HepG2 (cell line): ENCODE data around the gene CPNE5. TPM values are rescaled to one million over a fixed set of nuclear protein-coding genes. Genes with fewer than 3 reads are reported as not detected.

Experiments used
- ATAC-seq: fragments of 200-7000 bp; cut with Tn5 transposase; 3 replicates; pipeline ENCODE4 v1.9.1; 2020; ENCODE audit warnings: mild to moderate bottlenecking, moderate library complexity
- BruUV-seq: library from RNA; stranded (reverse); fragments of 400-500 nt; replicated peaks from 2 replicates; lab custom pipeline; 2021; lab: Mats Ljungman, UMichigan
- CTCF ChIA-PET: fragments of 300-600 bp; formaldehyde crosslinking; extraction: SDS; loops from one replicate; lab custom pipeline; 2021; ENCODE audit warnings: low total read pairs, inconsistent platforms, low intra/inter-chr PET ratio; lab: Yijun Ruan, JAX
- POLR2A ChIA-PET: fragments of 350-600 bp; sonication (Branson Sonifier 250); formaldehyde crosslinking; loops from one replicate; lab custom pipeline; 2020; ENCODE audit warnings: antibody characterized with exemption, inconsistent platforms; lab: Yijun Ruan, JAX
- DNase-seq: peaks from one replicate; pipeline ENCODE4 v3.0.0-alpha.2; 2015; ENCODE audit warnings: low spot score
- FAIRE-seq: peaks from 3 replicates; lab custom pipeline; 2011; peaks lifted over from hg19 to GRCh38; lab: Jason Lieb, UNC
- H2AFZ ChIP-seq: one replicate; pipeline ENCODE4 v1.6.1; 2011; ENCODE audit warnings: low read length, inconsistent platforms
- H3K27ac ChIP-seq: fragments of 300-600 bp; 3 replicates; pipeline ENCODE4 v1.8.0; 2011; ENCODE audit warnings: mixed run types, mild to moderate bottlenecking, mixed read lengths, low read length, inconsistent platforms; ENCODE audit not compliant: insufficient read depth; ENCODE audit errors: extremely low read length
- H3K27me3 ChIP-seq, 2 experiments: fragments of 200-600 bp in 1 of 2; 2 replicates in 1 of 2; 3 replicates in 1 of 2; pipeline versions ENCODE4 v1.6.0 to v1.8.0; 2011; ENCODE audit warnings: low read length in 2 of 2, mild to moderate bottlenecking in 2 of 2, moderate library complexity in 2 of 2, inconsistent platforms in 1 of 2; ENCODE audit not compliant: insufficient read depth in 2 of 2, control insufficient read depth in 1 of 2
- H3K36me3 ChIP-seq, 2 experiments: fragments of 200-600 bp in 1 of 2; replicated peaks in 1 of 2; 2 replicates in 1 of 2; 3 replicates in 1 of 2; pipeline versions ENCODE4 v1.5.1 to v1.8.0; 2011; ENCODE audit warnings: low read length in 2 of 2, inconsistent platforms in 1 of 2; ENCODE audit not compliant: insufficient read depth in 2 of 2, control insufficient read depth in 1 of 2
- H3K4me1 ChIP-seq: 2 replicates; pipeline ENCODE4 v1.5.1; 2012; ENCODE audit warnings: low read length, inconsistent platforms; ENCODE audit not compliant: insufficient read depth
- H3K4me2 ChIP-seq: 2 replicates; pipeline ENCODE4 v1.6.0; 2011; ENCODE audit warnings: low read depth, low read length, inconsistent platforms
- H3K4me3 ChIP-seq, 3 experiments: fragments of 200-600 bp in 1 of 3; sonication (generic), shearing (Covaris generic) in 1 of 3; replicated peaks in 1 of 3; 2 replicates each; pipeline ENCODE4 v1.5.1; 2011 to 2016; ENCODE audit warnings: low read length in 3 of 3, inconsistent platforms in 2 of 3, low read depth in 2 of 3, mild to moderate bottlenecking in 2 of 3, control low read depth in 1 of 3, mixed read lengths in 1 of 3; ENCODE audit not compliant: insufficient read depth in 1 of 3
- H3K79me2 ChIP-seq: one replicate; pipeline ENCODE4 v1.6.1; 2011; ENCODE audit warnings: low read length, inconsistent platforms; ENCODE audit not compliant: insufficient read depth
- H3K9ac ChIP-seq: 2 replicates; pipeline ENCODE4 v1.6.0; 2011; ENCODE audit warnings: mild to moderate bottlenecking, low read depth, low read length, inconsistent platforms; ENCODE audit not compliant: insufficient read depth
- H3K9me3 ChIP-seq: 2 replicates; pipeline ENCODE4 v1.5.1; 2012; ENCODE audit warnings: mild to moderate bottlenecking, low read length
- H4K20me1 ChIP-seq: 2 replicates; pipeline ENCODE4 v1.6.0; 2011; ENCODE audit warnings: inconsistent platforms, mild to moderate bottlenecking, low read length, moderate library complexity; ENCODE audit not compliant: insufficient read depth
- BCL3 ChIP-seq: sonication (generic); formaldehyde crosslinking; IDR thresholded peaks from 2 replicates; pipeline ENCODE4 v1.5.1; 2020; ENCODE audit warnings: mild to moderate bottlenecking, missing genetic modification reagents, moderate library complexity
- BCL6 ChIP-seq: IDR thresholded peaks from 2 replicates; pipeline ENCODE4 v1.6.1; 2016; ENCODE audit warnings: missing genetic modification reagents, missing compliant biosample characterization
- CREBL2 ChIP-seq: sonication (generic); formaldehyde crosslinking; IDR thresholded peaks from 2 replicates; pipeline ENCODE4 v1.8.1; 2023; ENCODE audit warnings: missing genetic modification reagents, mild to moderate bottlenecking, borderline replicate concordance
- FOSL2 ChIP-seq: sonication (generic); formaldehyde crosslinking; IDR thresholded peaks from 2 replicates; pipeline ENCODE4 v1.4.0; 2020; ENCODE audit warnings: missing genetic modification reagents
- HES4 ChIP-seq: sonication (generic); formaldehyde crosslinking; IDR thresholded peaks from 2 replicates; pipeline ENCODE4 v1.9.0; 2021; ENCODE audit warnings: mild to moderate bottlenecking, missing genetic modification reagents, borderline replicate concordance
- IKZF4 ChIP-seq: sonication (generic); formaldehyde crosslinking; IDR thresholded peaks from 2 replicates; pipeline ENCODE4 v1.5.1; 2020; ENCODE audit warnings: borderline replicate concordance, mild to moderate bottlenecking, low read depth, missing genetic modification reagents; ENCODE audit errors: not compliant biosample characterization
- RBM22 ChIP-seq: fragments of 200-400 bp; formaldehyde crosslinking; optimal IDR thresholded peaks from 2 replicates; pipeline ENCODE3; 2017; ENCODE audit warnings: mild to moderate bottlenecking, low read length, moderate library complexity
- ZNF432 ChIP-seq: sonication (generic); formaldehyde crosslinking; IDR thresholded peaks from 2 replicates; pipeline ENCODE4 v1.5.0; 2020; ENCODE audit warnings: missing genetic modification reagents, mild to moderate bottlenecking, borderline replicate concordance
- ZNF501 ChIP-seq: sonication (generic); formaldehyde crosslinking; IDR thresholded peaks from 2 replicates; pipeline ENCODE4 v1.5.1; 2020; ENCODE audit warnings: mild to moderate bottlenecking, moderate library complexity, missing genetic modification reagents
- ZNF615 ChIP-seq: sonication (generic); formaldehyde crosslinking; IDR thresholded peaks from 2 replicates; pipeline ENCODE4 v1.5.0; 2020; ENCODE audit warnings: mild to moderate bottlenecking, missing genetic modification reagents, borderline replicate concordance
- ZNF660 ChIP-seq: sonication (generic); formaldehyde crosslinking; IDR thresholded peaks from 2 replicates; pipeline ENCODE4 v1.5.1; 2020; ENCODE audit warnings: mild to moderate bottlenecking, low read depth, missing genetic modification reagents, borderline replicate concordance
- ZNF687 ChIP-seq: sonication (generic); formaldehyde crosslinking; IDR thresholded peaks from 2 replicates; pipeline ENCODE4 v1.5.1; 2020; ENCODE audit warnings: mild to moderate bottlenecking, missing genetic modification reagents, moderate library complexity
- ZNF83 ChIP-seq: sonication (generic); formaldehyde crosslinking; IDR thresholded peaks from 2 replicates; pipeline ENCODE4 v1.4.0; 2020; ENCODE audit warnings: missing genetic modification reagents, mild to moderate bottlenecking, borderline replicate concordance
- WGBS: methylation state at CpG from one replicate; pipeline ENCODE4 v1.1.6; 2017; ENCODE audit warnings: low lambda C conversion rate; 5-methylcytosine and 5-hydroxymethylcytosine counted together
- in situ Hi-C: cut with HindIII; loops from 2 replicates; pipeline ENCODE4 v1.10.0; 2017; ENCODE audit warnings: low pct_unique_long_range_greater_than_20kb; ENCODE audit not compliant: extremely low pct_ligation_motif_present
- intact Hi-C: fragments of 100-400 bp; cut with micrococcal nuclease; formaldehyde crosslinking; loops from one replicate; pipeline ENCODE4 v1.10.0; 2022; ENCODE audit not compliant: unreplicated experiment
- polyA plus RNA-seq, 8 experiments: library from polyadenylated mRNA; depleted of rRNA in 3 of 8; stranded (reverse) in 7 of 8; unstranded in 1 of 8; fragments of >200 nt; fragmentation: Illumina TruSeq in 4 of 8; extraction: Trizol in 4 of 8; gene quantifications; 2 replicates each; pipeline versions ENCODE4 v1.2.1 to v1.2.3, GENCODE V29; 2011 to 2016; ENCODE audit warnings: low read depth in 4 of 8, missing spikeins in 1 of 8, mixed read lengths in 1 of 8; ENCODE audit not compliant: insufficient read depth in 1 of 8
- total RNA-seq, 5 experiments: library from RNA; depleted of rRNA; stranded (reverse); fragments of >200 nt; fragmentation: Illumina TruSeq; extraction: Trizol; gene quantifications; 2 replicates each; pipeline ENCODE4 v1.2.3, GENCODE V29; 2016; ENCODE audit warnings: low read depth in 1 of 5

CPNE5 gene
- total and polyA plus RNA-seq, 2 of the 13 experiments (the other 11 are each of a cell fraction or from before 2014, with no cell fraction given) = 0.16 TPM; not detected in 1

GRCh38 chr6:36821581-36822335, 17.5 kb downstream of the CPNE5 start (continued):
- TF ChIP-seq ZNF687 = 0 out of 2 replicates have a peak, but pooled peaks have one; percentile 19
- 0 out of 2 replicates have a peak, but pooled peaks have one; percentile 14 for TF ChIP-seq ZNF501 (CRISPR knock-in tag)
- no peak for TF ChIP-seq RBM22

GRCh38 chr6:36820700-36821580, 18.3 kb downstream of the CPNE5 start:
- CTCF ChIA-PET = no interaction called here
- WGBS = 42% methylated on average over 12 of the region's 12 CpGs
- peaks cover 13 to 54% of the 10 kb centered on the region in 2 experiments; a peak in 4 of 5 replicates for H3K27me3 ChIP-seq
- intact Hi-C loops = no loop called here
- no peak overlapping the region for H2AFZ ChIP-seq
- no peak overlapping the region for H3K27ac ChIP-seq
- no peak overlapping the region for H3K9ac ChIP-seq
- no peak overlapping the region for H3K4me3 ChIP-seq
- H3K36me3 ChIP-seq = no peaks in the 10 kb centered on the region
- H3K9me3 ChIP-seq = no peaks in the 10 kb centered on the region
- no TSS peak for BruUV-seq
- FAIRE-seq (no peak), ATAC-seq (0 out of 3 replicates have a peak, but pooled peaks have one; percentile 3), DNase-seq (no peak)
- in situ Hi-C loops = no loop called here
- POLR2A ChIA-PET = interaction anchor here (0.7 to 2.6 kb wide), 6 partner anchors 7 to 53 kb away, joined by 3 to 19 read pairs (median 8); partner anchors contain the start of gene PPIL1
- no peaks in the 10 kb centered on the region for H4K20me1 ChIP-seq
- H3K79me2 ChIP-seq = no peaks in the 10 kb centered on the region
- H3K4me1 ChIP-seq = peaks cover 96% of the 10 kb centered on the region
- H3K4me2 ChIP-seq = peak overlapping the region; percentile 87
- TF ChIP-seq BCL6 (CRISPR knock-in tag) (peak; percentile 72), HES4 (CRISPR knock-in tag) (no peak), FOSL2 (CRISPR knock-in tag) (peak; percentile 46; the same call in 1 of the 2 replicates), CREBL2 (CRISPR knock-in tag) (no peak), ZNF660 (CRISPR knock-in tag) (no peak), ZNF432 (CRISPR knock-in tag) (no peak), ZNF83 (CRISPR knock-in tag) (no peak), ZNF615 (CRISPR knock-in tag) (no peak), IKZF4 (CRISPR knock-in tag) (no peak), BCL3 (0 out of 2 replicates have a peak, but pooled peaks have one; percentile 38)
